Type B pancreatic cell (in vitro differentiated cells): ENCODE results near the gene C12orf42. TPM values are rescaled to one million over a fixed set of nuclear protein-coding genes. Genes with fewer than 3 reads are reported as not detected.

Experiments used
- DNase-seq: peaks from one replicate; pipeline ENCODE4 v3.0.0; 2021; ENCODE audit warnings: mixed read lengths; ENCODE audit not compliant: unreplicated experiment; ENCODE audit errors: extremely low spot score
- H3K27ac Mint-ChIP-seq: 2 replicates; pipeline ENCODE4 v1.8.0; 2021; ENCODE audit warnings: mild to moderate bottlenecking, mixed read lengths
- H3K27me3 Mint-ChIP-seq: 2 replicates; pipeline ENCODE4 v1.8.0; 2021; ENCODE audit warnings: mixed read lengths
- H3K36me3 Mint-ChIP-seq: 2 replicates; pipeline ENCODE4 v1.8.0; 2021; ENCODE audit warnings: mixed read lengths
- H3K4me1 Mint-ChIP-seq: one replicate; pipeline ENCODE4 v1.8.0; 2021; ENCODE audit warnings: mixed read lengths; ENCODE audit not compliant: unreplicated experiment
- H3K4me3 Mint-ChIP-seq: 2 replicates; pipeline ENCODE4 v1.8.0; 2021; ENCODE audit warnings: mild to moderate bottlenecking, mixed read lengths
- H3K9me3 Mint-ChIP-seq: 2 replicates; pipeline ENCODE4 v1.8.0; 2021; ENCODE audit warnings: mixed read lengths
- CTCF ChIP-seq: fragments of 200-600 bp; sonication (generic); conservative IDR thresholded peaks from 2 replicates; pipeline ENCODE4 v1.5.0; 2021; ENCODE audit warnings: antibody characterized with exemption, mild to moderate bottlenecking
- total RNA-seq: library from RNA; stranded (reverse); gene quantifications from 2 replicates; pipeline ENCODE4 v1.2.1, GENCODE V29; 2021; ENCODE audit warnings: low replicate concordance

The C12orf42 gene
- total RNA-seq, 1 donor from 2014 or later: not detected

DNA sequence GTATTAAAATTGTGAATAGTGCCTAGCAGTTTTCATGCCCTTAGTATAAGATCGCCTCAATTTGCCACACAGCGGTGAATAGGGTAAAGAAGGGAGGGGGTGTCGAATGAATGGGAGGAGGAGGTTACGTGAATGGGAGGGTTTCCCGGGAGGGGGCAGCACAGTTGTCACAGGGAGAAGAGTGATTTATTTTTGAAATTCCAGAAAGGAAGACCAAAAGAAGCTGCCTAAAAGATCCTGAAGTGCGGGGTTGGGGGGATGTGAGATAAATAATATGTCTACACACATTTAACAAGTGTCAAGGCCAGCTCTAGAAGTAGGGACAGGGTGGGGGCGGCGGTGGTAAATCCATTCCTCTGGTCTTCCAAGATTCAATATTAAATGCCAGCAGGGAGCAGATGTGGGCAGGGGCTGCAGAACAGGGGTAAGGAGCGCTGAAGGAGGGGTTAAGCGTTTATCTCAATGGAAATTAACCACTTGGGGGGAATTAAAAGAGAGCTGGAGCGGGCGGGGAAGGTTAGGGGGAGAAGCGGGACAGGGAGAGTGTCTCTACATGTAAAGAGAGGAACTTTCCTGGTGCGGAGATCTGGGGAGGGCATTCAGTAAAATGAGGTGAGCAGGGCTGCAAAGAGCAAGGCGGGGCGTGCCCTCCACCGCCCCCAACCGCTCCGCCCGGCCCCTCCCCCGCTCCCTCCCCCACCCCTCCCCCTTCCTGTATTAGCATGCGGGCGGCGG is 867 bp downstream of the C12orf42 start:
- Mint-ChIP-seq H3K4me3 (peak overlapping the region; percentile 84), H3K27me3 (peaks cover 61% of the 10 kb centered on the region)

GRCh38 chr12:103494051-103494733 is 1.6 kb downstream of the C12orf42 start:
- Mint-ChIP-seq H3K9me3 (no peaks in the 10 kb centered on the region), H3K27ac (peak overlapping the region; percentile 10), H3K36me3 (no peaks in the 10 kb centered on the region), H3K4me3 (peak overlapping the region; percentile 84), H3K27me3 (peaks cover 54% of the 10 kb centered on the region), H3K4me1 (peaks cover 7% of the 10 kb centered on the region)
- no peak for DNase-seq
- no peak for TF ChIP-seq CTCF

More for the DNA sequence above, 867 bp downstream of the C12orf42 start:
- TF ChIP-seq CTCF: no peak
- no peak for DNase-seq
- Mint-ChIP-seq H3K4me1 (peaks cover 7% of the 10 kb centered on the region), H3K27ac (peak overlapping the region; percentile 10), H3K36me3 (no peaks in the 10 kb centered on the region), H3K9me3 (no peaks in the 10 kb centered on the region)

DNA sequence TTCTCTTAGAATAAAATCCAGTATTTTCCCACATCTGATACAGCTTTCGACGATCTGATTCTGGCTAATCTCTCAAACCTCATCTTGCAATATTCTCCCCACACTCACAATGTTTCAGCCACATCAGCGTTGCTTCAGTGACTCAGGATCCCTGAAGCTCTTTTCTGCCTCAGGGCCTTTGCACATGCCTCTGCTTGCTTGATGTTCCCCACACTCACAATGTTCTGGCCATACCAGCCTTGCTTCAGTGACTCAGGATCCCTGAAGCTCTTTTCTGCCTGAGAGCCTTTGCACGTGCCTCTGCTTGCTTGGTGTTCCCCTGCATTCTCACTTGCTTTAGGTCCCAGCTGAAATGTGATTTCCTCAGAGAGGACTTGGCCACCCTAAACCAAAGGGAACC is 2.6 kb downstream of the C12orf42 start:
- Mint-ChIP-seq H3K9me3 (no peaks in the 10 kb centered on the region), H3K4me3 (no peak overlapping the region), H3K36me3 (no peaks in the 10 kb centered on the region), H3K27ac (no peak overlapping the region), H3K27me3 (peaks cover 52% of the 10 kb centered on the region), H3K4me1 (peaks cover 7% of the 10 kb centered on the region)
- DNase-seq: no peak
- TF ChIP-seq CTCF: no peak

- H3K9me3 Mint-ChIP-seq: peaks cover under 1% of the 10 kb centered on the region
- H3K27ac Mint-ChIP-seq: no peak overlapping the region
- DNase-seq: no peak
- H3K27me3 Mint-ChIP-seq: peaks cover 3% of the 10 kb centered on the region
- no peak for TF ChIP-seq CTCF
- no peaks in the 10 kb centered on the region for H3K4me1 Mint-ChIP-seq
- H3K4me3 Mint-ChIP-seq: no peak overlapping the region
- H3K36me3 Mint-ChIP-seq: no peaks in the 10 kb centered on the region
Measured at GRCh38 chr12:103482365-103482764, 13.4 kb downstream of the C12orf42 start.

DNA sequence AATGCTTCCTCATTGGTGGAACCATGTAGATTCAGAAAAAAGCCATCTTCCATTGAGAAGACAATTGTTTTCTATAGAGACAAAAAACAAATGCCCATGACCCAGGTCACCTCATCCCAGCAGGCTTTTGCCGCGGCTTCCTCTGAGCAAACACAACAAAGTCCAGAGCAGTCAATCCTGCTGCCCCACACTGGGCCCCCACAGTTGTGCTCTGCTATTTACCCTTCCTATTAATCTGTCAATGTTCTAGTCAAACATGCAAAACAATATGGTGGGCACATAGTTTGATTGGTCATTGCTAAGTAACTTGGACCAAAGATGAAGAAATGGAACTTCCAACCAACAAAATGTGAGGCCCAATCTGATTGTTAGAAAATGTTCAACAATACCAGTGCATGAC is 20.7 kb downstream of the C12orf42 start:
- no peaks in the 10 kb centered on the region for H3K36me3 Mint-ChIP-seq
- H3K4me1 Mint-ChIP-seq: no peaks in the 10 kb centered on the region
- H3K4me3 Mint-ChIP-seq: no peak overlapping the region
- no peak for DNase-seq
- no peak for TF ChIP-seq CTCF
- no peak overlapping the region for H3K27ac Mint-ChIP-seq
- H3K9me3 Mint-ChIP-seq: peaks cover 7% of the 10 kb centered on the region
- peaks cover 5% of the 10 kb centered on the region for H3K27me3 Mint-ChIP-seq
